Gastrocnemius medialis (tissue), 4 donors: Measurements from ENCODE around the gene ASIC4. TPM values are rescaled to one million over a fixed set of nuclear protein-coding genes. Genes with fewer than 3 reads are reported as not detected.

ENCODE experiments used
- ATAC-seq, 2 donors: fragments of 150-250 bp; one replicate each; pipeline ENCODE4 v1.9.1; 2016
- DNase-seq, 2 donors: peaks; one replicate each; pipeline ENCODE4 v3.0.0-alpha.2; 2019
- H3K27ac ChIP-seq, 4 donors: fragments of 200-600 bp; sonication (generic); 1 replicate in 1 of 4; 2 replicates in 3 of 4; pipeline ENCODE4 v1.5.1; 2016 to 2018; ENCODE audit warnings: mild to moderate bottlenecking in 2 of 4, moderate library complexity in 1 of 4
- H3K27me3 ChIP-seq, 3 donors: fragments of 200-600 bp; sonication (generic) in 2 of 3; 1 replicate in 1 of 3; 2 replicates in 2 of 3; pipeline versions ENCODE4 v1.5.1 to v1.6.0; 2016 to 2019; ENCODE audit warnings: mild to moderate bottlenecking in 1 of 3, moderate library complexity in 1 of 3
- H3K36me3 ChIP-seq, 2 donors: fragments of 200-600 bp; sonication (generic) in 1 of 2; one replicate each; pipeline ENCODE4 v1.5.1; 2017 to 2018
- H3K4me1 ChIP-seq, 2 donors: fragments of 200-600 bp; sonication (generic) in 1 of 2; one replicate each; pipeline ENCODE4 v1.5.1; 2016 to 2017; ENCODE audit warnings: mild to moderate bottlenecking in 2 of 2
- H3K4me3 ChIP-seq, 4 donors: fragments of 200-600 bp; sonication (generic) in 3 of 4; 1 replicate in 1 of 4; 2 replicates in 3 of 4; pipeline ENCODE4 v1.5.1; 2016 to 2019; ENCODE audit warnings: mild to moderate bottlenecking in 2 of 4
- H3K9me3 ChIP-seq, 3 donors: fragments of 200-600 bp; sonication (generic) in 2 of 3; 1 replicate in 1 of 3; 2 replicates in 2 of 3; pipeline ENCODE4 v1.5.1; 2016 to 2019
- POLR2A ChIP-seq, 2 donors: fragments of 450-650 bp; IDR thresholded peaks; one replicate each; pipeline ENCODE4 v1.6.1; 2017; ENCODE audit warnings: antibody characterized with exemption in 2 of 2, mild to moderate bottlenecking in 2 of 2, moderate library complexity in 2 of 2
- in situ Hi-C, 4 donors: fragments of 200-750 bp; cut with MboI; loops; one replicate each; pipeline versions ENCODE4 v1.15.0 to v1.8.0; 2017; ENCODE audit warnings: low sequenced_read_pairs in 4 of 4
- intact Hi-C: fragments of 100-400 bp; cut with DNase I; formaldehyde crosslinking; loops from one replicate; pipeline ENCODE4 v1.15.1; 2023; ENCODE audit warnings: low total_unique reads
- total RNA-seq, 4 donors: library from RNA; depleted of rRNA; stranded (reverse); fragments of >200 nt; gene quantifications; one replicate each; pipeline versions ENCODE4 v1.1.0 to v1.2.3, GENCODE V29; 2016
- TF ChIP-seq, protein P1 (sequence below), 5 experiments: fragments of 450-650 bp in 3 of 5; fragments of 200-600 bp in 2 of 5; sonication (generic) in 2 of 5; IDR thresholded peaks in 4 of 5; conservative IDR thresholded peaks in 1 of 5; 1 replicate in 4 of 5; 2 replicates in 1 of 5; pipeline ENCODE4 v1.5.1; 2016 to 2019; ENCODE audit warnings: antibody characterized with exemption in 5 of 5, mild to moderate bottlenecking in 3 of 5, moderate library complexity in 3 of 5

The ASIC4 gene
- total RNA-seq, 4 donors from 2014 or later: 0.11 TPM; not detected in 3

DNA sequence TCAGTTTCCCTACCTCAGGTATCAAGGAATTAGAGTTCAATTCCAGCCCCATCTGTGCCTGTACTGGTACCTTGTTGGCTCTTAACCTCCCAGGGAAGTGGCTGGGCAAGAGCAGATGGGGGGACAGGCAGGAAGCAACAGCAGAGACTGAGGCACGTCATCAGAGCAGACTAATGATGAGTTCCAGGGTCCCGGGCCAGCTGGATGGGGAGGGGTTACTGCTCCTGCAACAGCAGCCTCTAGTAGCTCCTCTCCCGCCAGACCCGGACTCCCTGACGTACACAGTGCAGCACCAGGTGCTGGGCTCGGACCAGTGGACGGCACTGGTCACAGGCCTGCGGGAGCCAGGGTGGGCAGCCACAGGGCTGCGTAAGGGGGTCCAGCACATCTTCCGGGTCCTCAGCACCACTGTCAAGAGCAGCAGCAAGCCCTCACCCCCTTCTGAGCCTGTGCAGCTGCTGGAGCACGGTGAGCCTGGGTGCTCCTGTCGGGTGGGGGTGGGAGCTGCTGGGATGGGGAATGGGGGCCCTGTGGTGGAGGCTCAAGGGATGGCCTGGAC, 41.6 kb upstream of the ASIC4 start:
- TF ChIP-seq, protein P1, sequence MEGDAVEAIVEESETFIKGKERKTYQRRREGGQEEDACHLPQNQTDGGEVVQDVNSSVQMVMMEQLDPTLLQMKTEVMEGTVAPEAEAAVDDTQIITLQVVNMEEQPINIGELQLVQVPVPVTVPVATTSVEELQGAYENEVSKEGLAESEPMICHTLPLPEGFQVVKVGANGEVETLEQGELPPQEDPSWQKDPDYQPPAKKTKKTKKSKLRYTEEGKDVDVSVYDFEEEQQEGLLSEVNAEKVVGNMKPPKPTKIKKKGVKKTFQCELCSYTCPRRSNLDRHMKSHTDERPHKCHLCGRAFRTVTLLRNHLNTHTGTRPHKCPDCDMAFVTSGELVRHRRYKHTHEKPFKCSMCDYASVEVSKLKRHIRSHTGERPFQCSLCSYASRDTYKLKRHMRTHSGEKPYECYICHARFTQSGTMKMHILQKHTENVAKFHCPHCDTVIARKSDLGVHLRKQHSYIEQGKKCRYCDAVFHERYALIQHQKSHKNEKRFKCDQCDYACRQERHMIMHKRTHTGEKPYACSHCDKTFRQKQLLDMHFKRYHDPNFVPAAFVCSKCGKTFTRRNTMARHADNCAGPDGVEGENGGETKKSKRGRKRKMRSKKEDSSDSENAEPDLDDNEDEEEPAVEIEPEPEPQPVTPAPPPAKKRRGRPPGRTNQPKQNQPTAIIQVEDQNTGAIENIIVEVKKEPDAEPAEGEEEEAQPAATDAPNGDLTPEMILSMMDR (IDR thresholded peaks at IDR 0.05 in 4 of 5, conservative IDR thresholded peaks at IDR 0.05 in 1 of 5): no peak
- no peak for TF ChIP-seq POLR2A (IDR thresholded peaks at IDR 0.05)
- Histone ChIP-seq H3K27ac (peak overlapping the region in 1 of 4 donors; percentile 36), H3K9me3 (no peaks in the 10 kb centered on the region), H3K4me3 (no peak overlapping the region), H3K4me1 (no peaks in the 10 kb centered on the region), H3K27me3 (no peaks in the 10 kb centered on the region), H3K36me3 (peaks cover 0 to 72% of the 10 kb centered on the region in 2 donors)
- in situ Hi-C loops (loop anchor here in 2 of 4 donors (10.0 kb wide), 1 partner anchor 52 kb away; no protein-coding TSS in a partner anchor), intact Hi-C loops (no loop called here)
- no peak for ATAC-seq
- no peak for DNase-seq

DNA sequence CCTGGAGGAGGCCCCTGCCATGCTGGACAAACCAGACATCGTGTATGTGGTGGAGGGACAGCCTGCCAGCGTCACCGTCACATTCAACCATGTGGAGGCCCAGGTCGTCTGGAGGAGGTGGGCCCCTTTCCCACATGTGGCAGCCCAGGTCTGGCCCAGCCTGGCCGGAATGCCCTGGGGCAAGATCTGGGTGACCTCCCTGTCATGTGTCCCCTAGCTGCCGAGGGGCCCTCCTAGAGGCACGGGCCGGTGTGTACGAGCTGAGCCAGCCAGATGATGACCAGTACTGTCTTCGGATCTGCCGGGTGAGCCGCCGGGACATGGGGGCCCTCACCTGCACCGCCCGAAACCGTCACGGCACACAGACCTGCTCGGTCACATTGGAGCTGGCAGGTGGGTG, 40.8 kb upstream of the ASIC4 start:
- TF ChIP-seq POLR2A (IDR thresholded peaks at IDR 0.05): no peak
- Histone ChIP-seq H3K27ac (peak overlapping the region in 2 of 4 donors; percentile 24 to 36), H3K36me3 (peaks cover 0 to 74% of the 10 kb centered on the region in 2 donors), H3K4me3 (no peak overlapping the region), H3K9me3 (no peaks in the 10 kb centered on the region), H3K4me1 (no peaks in the 10 kb centered on the region), H3K27me3 (no peaks in the 10 kb centered on the region)
- intact Hi-C loops: no loop called here
- in situ Hi-C loops: loop anchor here in 2 of 4 donors (10.0 kb wide), 1 partner anchor 51 kb away; no protein-coding TSS in a partner anchor
- ATAC-seq (no peak), DNase-seq (no peak)

DNA sequence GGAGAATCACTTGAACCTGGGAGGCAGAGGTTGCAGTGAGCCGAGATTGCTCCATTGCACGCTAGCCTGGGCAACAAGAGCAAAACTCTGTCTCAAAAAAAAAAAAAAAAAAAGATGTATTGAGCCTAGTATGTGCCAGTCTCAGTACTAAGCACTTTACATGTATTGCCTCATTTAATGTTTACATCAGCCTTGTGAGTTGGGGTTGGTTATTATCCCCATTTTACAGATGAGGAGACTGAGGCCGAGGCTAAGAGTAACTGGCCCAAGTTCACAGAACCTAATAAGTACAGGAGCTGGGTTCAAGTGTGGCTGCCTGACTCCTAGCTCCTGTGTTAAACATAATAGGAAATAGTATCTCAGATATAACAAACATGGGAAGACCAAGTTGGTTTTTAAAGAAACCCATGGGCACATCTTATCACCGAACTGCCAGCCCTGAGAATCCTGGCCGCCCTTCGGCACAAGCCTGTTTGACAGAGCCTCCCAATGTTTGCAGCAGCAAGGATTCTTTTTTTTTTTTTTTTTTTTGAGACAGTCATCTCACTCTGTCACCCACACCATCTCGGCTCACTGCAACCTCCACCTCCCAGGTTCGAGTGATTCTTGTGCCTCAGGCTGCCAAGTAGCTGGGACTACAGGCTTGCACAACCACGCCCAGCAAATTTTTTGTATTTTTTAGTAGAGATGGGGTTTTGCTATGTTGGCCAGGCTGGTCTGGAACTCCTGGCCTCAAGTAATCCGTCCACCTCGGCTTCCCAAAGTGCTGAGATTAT, 39.8 kb upstream of the ASIC4 start:
- intact Hi-C loops (no loop called here), in situ Hi-C loops (loop anchor here in 2 of 4 donors (10.0 kb wide), 1 partner anchor 50 kb away; no protein-coding TSS in a partner anchor)
- H3K36me3 ChIP-seq: peaks cover 0 to 74% of the 10 kb centered on the region in 2 donors

DNA sequence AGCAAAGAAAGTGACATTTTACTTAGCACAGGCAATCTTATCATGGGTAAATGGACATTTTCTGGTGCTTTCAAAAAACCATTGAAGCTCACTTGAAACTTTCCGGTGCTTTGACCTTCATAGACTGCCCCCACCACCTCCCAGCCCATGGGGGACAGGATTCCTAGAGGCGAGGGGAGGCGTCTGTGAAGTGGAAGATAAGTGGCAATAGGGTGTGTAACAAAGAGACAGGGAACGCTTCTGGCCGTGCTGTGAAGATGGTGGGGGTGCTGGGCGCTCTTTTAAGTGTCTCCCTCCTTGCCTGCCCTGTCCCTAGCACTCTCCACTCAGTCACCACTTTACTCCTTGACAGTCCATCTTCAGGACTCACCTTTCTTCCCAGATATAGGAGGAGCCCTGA, 39.0 kb upstream of the ASIC4 start:
- H3K36me3 ChIP-seq: peaks cover 0 to 76% of the 10 kb centered on the region in 2 donors
- in situ Hi-C loops: loop anchor here in 2 of 4 donors (10.0 kb wide), 1 partner anchor 50 kb away; no protein-coding TSS in a partner anchor
- no peak for ATAC-seq

More for the DNA sequence above, 39.8 kb upstream of the ASIC4 start:
- ATAC-seq (no peak), DNase-seq (no peak)
- TF ChIP-seq, protein P1 (IDR thresholded peaks at IDR 0.05 in 4 of 5, conservative IDR thresholded peaks at IDR 0.05 in 1 of 5): no peak
- TF ChIP-seq POLR2A (IDR thresholded peaks at IDR 0.05): no peak
- H3K27ac ChIP-seq: peak overlapping the region in 1 of 4 donors; percentile 13
- H3K9me3 ChIP-seq: no peaks in the 10 kb centered on the region
- no peaks in the 10 kb centered on the region for H3K4me1 ChIP-seq
- no peak overlapping the region for H3K4me3 ChIP-seq
- no peaks in the 10 kb centered on the region for H3K27me3 ChIP-seq

More for the DNA sequence above, 39.0 kb upstream of the ASIC4 start:
- DNase-seq: no peak
- intact Hi-C loops: no loop called here
- H3K4me3 ChIP-seq: no peak overlapping the region
- H3K27me3 ChIP-seq: no peaks in the 10 kb centered on the region
- TF ChIP-seq, protein P1 (IDR thresholded peaks at IDR 0.05 in 4 of 5, conservative IDR thresholded peaks at IDR 0.05 in 1 of 5): no peak
- no peak for TF ChIP-seq POLR2A (IDR thresholded peaks at IDR 0.05)
- H3K4me1 ChIP-seq: no peaks in the 10 kb centered on the region
- H3K27ac ChIP-seq: peak overlapping the region in 1 of 4 donors; percentile 61
- H3K9me3 ChIP-seq: no peaks in the 10 kb centered on the region
